ENCODE measurements around the gene UNC13B. TPM values are rescaled to one million over a fixed set of nuclear protein-coding genes. Genes with fewer than 3 reads are reported as not detected.

The UNC13B gene
- total RNA-seq, 1 experiment from 2014 or later: 48.2 TPM

- H3K4me3 Mint-ChIP-seq: no peak overlapping the region; a peak in 1 of 5 replicates
- peaks cover 0 to 4% of the 10 kb centered on the region in 2 experiments; a peak in 2 of 4 replicates for H3K4me1 Mint-ChIP-seq
Measured at GRCh38 chr9:35225677-35226076, 63.9 kb downstream of the UNC13B start.

More at GRCh38 chr9:35225677-35226076, 63.9 kb downstream of the UNC13B start:
- no peak overlapping the region for H3K9ac ChIP-seq (ENCODE audit: extremely low read depth, insufficient read length, low read length)
- WGBS (ENCODE audit: extremely low coverage, insufficient read length, low lambda C conversion rate): no CpG with 5 or more reads among the region's 5 CpGs
- no peak overlapping the region for H3K23ac ChIP-seq (ENCODE audit: insufficient read length, low read depth, low read length)
- no peak overlapping the region for H2AK5ac ChIP-seq (ENCODE audit: insufficient read length, low read length)
- no peak for DNase-seq
- H3K4ac ChIP-seq (ENCODE audit: low read depth, low read length): no peak overlapping the region
- H4K20me1 ChIP-seq (ENCODE audit: control insufficient read depth, insufficient read depth, insufficient read length): no peaks in the 10 kb centered on the region
- no peaks in the 10 kb centered on the region for H3K23me2 ChIP-seq (ENCODE audit: insufficient read length, low read depth, low read length, poor library complexity, severe bottlenecking)
- H3K27me3 ChIP-seq (ENCODE audit: insufficient read depth, low read length): no peaks in the 10 kb centered on the region
- peaks cover 5 to 12% of the 10 kb centered on the region in 2 experiments; a peak in 4 of 5 replicates for H3K9me3 Mint-ChIP-seq
- H3K18ac ChIP-seq (ENCODE audit: insufficient read length, low read depth, low read length): no peak overlapping the region
- no peak overlapping the region for H2AFZ ChIP-seq (ENCODE audit: low read length)
- TF ChIP-seq CTCF (conservative IDR thresholded peaks at IDR 0.05): no peak
- H3K4me1 ChIP-seq (ENCODE audit: insufficient read depth, low read length): no peaks in the 10 kb centered on the region
- no peak overlapping the region for H3T11ph ChIP-seq (ENCODE audit: low read length)
- no peak overlapping the region for H4K91ac ChIP-seq (ENCODE audit: insufficient read length, low read depth, low read length)
- H3K27me3 Mint-ChIP-seq (ENCODE audit: low read depth): no peaks in the 10 kb centered on the region
- no peak overlapping the region for H3K4me2 ChIP-seq (ENCODE audit: insufficient read depth, insufficient read length, low read length)
- no peak overlapping the region for H2BK15ac ChIP-seq (ENCODE audit: low read depth, low read length)
- H2BK120ac ChIP-seq (ENCODE audit: low read depth, low read length, poor library complexity, severe bottlenecking): no peak overlapping the region
- no peak overlapping the region for H2BK12ac ChIP-seq (ENCODE audit: insufficient read length, low read depth, low read length)
- no peak overlapping the region for H4K5ac ChIP-seq (ENCODE audit: insufficient read length, low read depth, low read length)
- H4K8ac ChIP-seq (replicated peaks; ENCODE audit: insufficient read length, low read depth, low read length): no peak overlapping the region
- no peaks in the 10 kb centered on the region; a peak in 1 of 7 replicates for H3K36me3 Mint-ChIP-seq (ENCODE audit: insufficient read depth in 1 of 3, low read depth in 3 of 3)
- no peak overlapping the region for H2BK20ac ChIP-seq (ENCODE audit: low read depth, low read length, poor library complexity, severe bottlenecking)
- peaks cover 3% of the 10 kb centered on the region; the same call in 1 of the 2 replicates for H3K79me2 ChIP-seq (ENCODE audit: insufficient read depth, low read length)
- H2BK5ac ChIP-seq (ENCODE audit: insufficient read length, low read length): no peak overlapping the region
- H3K79me1 ChIP-seq (ENCODE audit: insufficient read depth, low read depth, low read length, poor library complexity, severe bottlenecking): no peaks in the 10 kb centered on the region
- no peaks in the 10 kb centered on the region for H3K9me3 ChIP-seq (ENCODE audit: control insufficient read depth, low read depth, low read length)
- H3K27ac Mint-ChIP-seq: peak overlapping the region in 1 of 3 experiments; percentile 6; a peak in 1 of 7 replicates
- H3K14ac ChIP-seq (ENCODE audit: insufficient read depth, low read length): no peak overlapping the region
- H3K56ac ChIP-seq (ENCODE audit: insufficient read length, low read depth, low read length): no peak overlapping the region
- no peak overlapping the region for H3K27ac ChIP-seq (ENCODE audit: insufficient read length, low read depth, low read length)
